ENCODE data around the gene PDE4B. TPM values are rescaled to one million over a fixed set of nuclear protein-coding genes. Genes with fewer than 3 reads are reported as not detected.
A peak's percentile ranks its signal among the peaks of the same experiment; 100 is the strongest.

Gene PDE4B
- polyA plus RNA-seq, 1 experiment, result 17.6 TPM

GRCh38 chr1:66282891-66283621 is 490.4 kb downstream of the PDE4B start:
- H3K9me3 ChIP-seq (ENCODE audit: control insufficient read depth, insufficient read depth, low read length), result no peaks in the 10 kb centered on the region
- CTCF ChIA-PET, result interaction anchor here (0.6 to 1.8 kb wide), 4 partner anchors 8 to 221 kb away, joined by 3 to 6 read pairs (median 4); no protein-coding TSS in a partner anchor
- peak overlapping the region; percentile 12 for H3K27ac ChIP-seq (ENCODE audit: low read depth, low read length)
- H3K4me3 ChIP-seq (ENCODE audit: low read depth, low read length), result no peak overlapping the region
- H3K27me3 ChIP-seq (ENCODE audit: control insufficient read depth, insufficient read depth, low read length), result no peaks in the 10 kb centered on the region
- POLR2A ChIA-PET, result no interaction called here
- DNase-seq (ENCODE audit: low read depth, low spot score), result no peak
- no peak for TF ChIP-seq CTCF (IDR thresholded peaks at IDR 0.05; ENCODE audit: low read depth, low read length)

- no peak for DNase-seq (ENCODE audit: low read depth, low spot score)
- CTCF ChIA-PET, result no interaction called here
- no peak for TF ChIP-seq CTCF (IDR thresholded peaks at IDR 0.05; ENCODE audit: low read depth, low read length)
These were observed 490.9 kb downstream of the PDE4B start for GRCh38 chr1:66283622-66284041.

GRCh38 chr1:66284746-66285145 is 492.1 kb downstream of the PDE4B start:
- H3K4me3 ChIP-seq (ENCODE audit: low read depth, low read length), result no peak overlapping the region
- H3K9me3 ChIP-seq (ENCODE audit: control insufficient read depth, insufficient read depth, low read length), result no peaks in the 10 kb centered on the region
- H3K27ac ChIP-seq (ENCODE audit: low read depth, low read length), result no peak overlapping the region
- ChIA-PET CTCF (no interaction called here), POLR2A (no interaction called here)
- TF ChIP-seq CTCF (IDR thresholded peaks at IDR 0.05; ENCODE audit: low read depth, low read length), result no peak
- no peak for DNase-seq (ENCODE audit: low read depth, low spot score)
- H3K27me3 ChIP-seq (ENCODE audit: control insufficient read depth, insufficient read depth, low read length), result no peaks in the 10 kb centered on the region

More at GRCh38 chr1:66283622-66284041, 490.9 kb downstream of the PDE4B start:
- no peaks in the 10 kb centered on the region for H3K9me3 ChIP-seq (ENCODE audit: control insufficient read depth, insufficient read depth, low read length)
- H3K4me3 ChIP-seq (ENCODE audit: low read depth, low read length), result no peak overlapping the region
- no peak overlapping the region for H3K27ac ChIP-seq (ENCODE audit: low read depth, low read length)
- no peaks in the 10 kb centered on the region for H3K27me3 ChIP-seq (ENCODE audit: control insufficient read depth, insufficient read depth, low read length)
- POLR2A ChIA-PET, result no interaction called here

- ChIA-PET POLR2A (no interaction called here), CTCF (no interaction called here)
- Histone ChIP-seq H3K27ac (ENCODE audit: low read depth, low read length) (no peak overlapping the region), H3K4me3 (ENCODE audit: low read depth, low read length) (no peak overlapping the region), H3K27me3 (ENCODE audit: control insufficient read depth, insufficient read depth, low read length) (no peaks in the 10 kb centered on the region), H3K9me3 (ENCODE audit: control insufficient read depth, insufficient read depth, low read length) (no peaks in the 10 kb centered on the region)
- no peak for DNase-seq (ENCODE audit: low read depth, low spot score)
- no peak for TF ChIP-seq CTCF (IDR thresholded peaks at IDR 0.05; ENCODE audit: low read depth, low read length)
These were observed 493.0 kb downstream of the PDE4B start for GRCh38 chr1:66285618-66286270.

- TF ChIP-seq CTCF (IDR thresholded peaks at IDR 0.05; ENCODE audit: low read depth, low read length), result no peak
- CTCF ChIA-PET, result no interaction called here
- POLR2A ChIA-PET, result no interaction called here
These were observed 493.6 kb downstream of the PDE4B start for GRCh38 chr1:66286307-66286706.

More at GRCh38 chr1:66286307-66286706, 493.6 kb downstream of the PDE4B start:
- Histone ChIP-seq H3K27ac (ENCODE audit: low read depth, low read length) (no peak overlapping the region), H3K27me3 (ENCODE audit: control insufficient read depth, insufficient read depth, low read length) (no peaks in the 10 kb centered on the region), H3K9me3 (ENCODE audit: control insufficient read depth, insufficient read depth, low read length) (no peaks in the 10 kb centered on the region), H3K4me3 (ENCODE audit: low read depth, low read length) (no peak overlapping the region)
- no peak for DNase-seq (ENCODE audit: low read depth, low spot score)
